Loucy (cell line): ENCODE results near the gene APRT.

ENCODE experiments used
- CTCF ChIP-seq: fragments of 200-600 bp; sonication (generic); conservative IDR thresholded peaks from 2 replicates; pipeline ENCODE4 v1.5.1; 2014; ENCODE audit warnings: mild to moderate bottlenecking, antibody characterized with exemption, low read length
- EZH2phosphoT487 ChIP-seq: fragments of 200-600 bp; IDR thresholded peaks from 2 replicates; pipeline ENCODE4 v1.6.1; 2018; ENCODE audit warnings: antibody characterized with exemption, mild to moderate bottlenecking, moderate library complexity, borderline replicate concordance

DNA sequence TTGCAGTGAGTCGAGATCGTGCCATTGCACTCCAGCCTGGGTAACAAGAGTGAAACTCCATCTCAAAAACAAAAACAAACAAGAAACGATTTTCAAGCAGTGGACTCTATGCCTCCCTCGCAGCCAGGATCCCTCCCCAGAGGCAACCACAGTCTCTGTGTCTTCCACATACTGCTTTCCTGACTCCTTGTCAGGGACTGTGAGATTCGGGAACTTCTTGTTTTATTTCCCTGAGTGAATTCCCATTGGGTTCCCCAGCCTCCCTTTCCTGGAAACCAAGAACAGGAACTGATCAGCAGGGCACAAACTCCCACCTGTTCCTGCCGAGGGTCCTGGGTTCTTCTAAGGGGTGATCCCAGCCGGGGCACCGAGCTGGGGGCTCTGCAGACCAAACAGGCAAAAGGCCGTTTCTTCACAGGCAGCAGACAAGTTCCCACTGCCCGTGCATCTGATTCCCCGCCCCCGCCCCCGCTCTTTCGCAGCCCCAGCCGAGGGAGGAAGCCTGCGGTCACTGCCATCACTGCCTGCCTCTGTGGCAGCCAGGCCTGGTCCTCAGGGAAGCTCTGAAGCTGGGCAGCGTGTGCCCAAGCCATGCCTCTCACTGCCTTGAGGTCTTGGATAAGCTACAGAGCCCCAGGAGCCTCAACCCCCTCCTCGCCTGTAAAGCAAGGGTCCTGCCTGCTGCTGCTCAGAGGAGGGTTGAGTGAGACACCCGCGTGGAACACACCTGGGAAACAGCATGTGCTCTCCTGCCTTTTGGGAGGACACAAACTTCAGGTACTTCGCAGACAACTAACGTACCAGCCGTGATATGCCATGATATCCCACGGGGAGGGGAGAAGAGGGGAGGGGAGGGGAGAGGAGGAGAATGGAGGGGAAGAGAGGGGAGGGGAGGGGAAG, 21.2 kb downstream of the APRT start:
- TF ChIP-seq CTCF (no peak), EZH2phosphoT487 (no peak)
